OCI-LY1 (cell line): ENCODE measurements around the gene FCER1A.

Experiments
- H2AFZ ChIP-seq: fragments of 200-600 bp; sonication (generic), shearing (Covaris generic); 2 replicates; pipeline ENCODE4 v1.6.0; 2014; ENCODE audit warnings: antibody characterized with exemption, mild to moderate bottlenecking, low read length
- H3F3A ChIP-seq: fragments of 200-600 bp; sonication (generic), shearing (Covaris generic); 2 replicates; pipeline ENCODE4 v1.6.0; 2014; ENCODE audit warnings: mild to moderate bottlenecking, antibody characterized with exemption, low read length, moderate library complexity; ENCODE audit not compliant: insufficient read depth
- H3K27ac ChIP-seq: fragments of 200-600 bp; sonication (generic); 2 replicates; pipeline ENCODE4 v1.5.1; 2014; ENCODE audit warnings: low read length, mixed run types, mild to moderate bottlenecking, low read depth; ENCODE audit not compliant: poor library complexity, severe bottlenecking
- H3K27me3 ChIP-seq: fragments of 200-600 bp; sonication (generic); 2 replicates; pipeline ENCODE4 v1.6.0; 2014; ENCODE audit warnings: antibody characterized with exemption, mild to moderate bottlenecking, low read length, moderate library complexity; ENCODE audit not compliant: insufficient read depth
- H3K36me3 ChIP-seq: fragments of 200-600 bp; sonication (generic); 2 replicates; pipeline ENCODE4 v1.6.1; 2014; ENCODE audit warnings: mild to moderate bottlenecking, antibody characterized with exemption, low read length, moderate library complexity, mixed read lengths; ENCODE audit not compliant: insufficient read depth
- H3K4me1 ChIP-seq: fragments of 200-600 bp; sonication (generic); 2 replicates; pipeline ENCODE4 v1.5.1; 2014; ENCODE audit warnings: mild to moderate bottlenecking, low read length, moderate library complexity; ENCODE audit not compliant: insufficient read depth, severe bottlenecking
- H3K4me2 ChIP-seq: fragments of 200-600 bp; sonication (generic), shearing (Covaris generic); 2 replicates; pipeline ENCODE4 v1.6.1; 2014; ENCODE audit warnings: low read length
- H3K4me3 ChIP-seq: fragments of 200-600 bp; sonication (generic); 2 replicates; pipeline ENCODE4 v1.5.1; 2014; ENCODE audit warnings: low read length, low read depth, mild to moderate bottlenecking, mixed read lengths; ENCODE audit not compliant: poor library complexity, severe bottlenecking
- H3K79me2 ChIP-seq: fragments of 200-600 bp; shearing (Covaris generic); 2 replicates; pipeline ENCODE4 v1.6.1; 2016; ENCODE audit warnings: mixed run types, low read length, mixed read lengths; ENCODE audit not compliant: insufficient read depth
- H3K9ac ChIP-seq: fragments of 200-600 bp; sonication (generic), shearing (Covaris generic); 2 replicates; pipeline ENCODE4 v1.6.1; 2014; ENCODE audit warnings: mild to moderate bottlenecking, low read length, mixed read lengths
- H3K9me2 ChIP-seq: fragments of 200-600 bp; sonication (generic), shearing (Covaris generic); 2 replicates; pipeline ENCODE4 v1.6.1; 2014; ENCODE audit warnings: low read depth, mild to moderate bottlenecking, low read length, mixed read lengths
- H3K9me3 ChIP-seq: fragments of 200-600 bp; shearing (Covaris generic); 2 replicates; pipeline ENCODE4 v1.6.1; 2014; ENCODE audit warnings: low read length, mixed read lengths
- H4K20me1 ChIP-seq: fragments of 200-600 bp; sonication (generic), shearing (Covaris generic); 2 replicates; pipeline ENCODE4 v1.6.0; 2016; ENCODE audit warnings: mild to moderate bottlenecking, low read length; ENCODE audit not compliant: insufficient read depth
- EZH2 ChIP-seq: fragments of 200-600 bp; sonication (generic), shearing (Covaris generic); IDR thresholded peaks from 2 replicates; pipeline ENCODE4 v1.8.0; 2017; ENCODE audit warnings: borderline replicate concordance, mixed run types, mild to moderate bottlenecking, antibody characterized with exemption, low read length, moderate library complexity, mixed read lengths
- TF ChIP-seq, protein P1 (sequence below): fragments of 200-600 bp; sonication (generic), shearing (Covaris generic); IDR thresholded peaks from 2 replicates; pipeline ENCODE4 v1.5.1; 2017; ENCODE audit warnings: mild to moderate bottlenecking, antibody characterized with exemption, low read length, moderate library complexity, mixed read lengths

FCER1A gene

DNA sequence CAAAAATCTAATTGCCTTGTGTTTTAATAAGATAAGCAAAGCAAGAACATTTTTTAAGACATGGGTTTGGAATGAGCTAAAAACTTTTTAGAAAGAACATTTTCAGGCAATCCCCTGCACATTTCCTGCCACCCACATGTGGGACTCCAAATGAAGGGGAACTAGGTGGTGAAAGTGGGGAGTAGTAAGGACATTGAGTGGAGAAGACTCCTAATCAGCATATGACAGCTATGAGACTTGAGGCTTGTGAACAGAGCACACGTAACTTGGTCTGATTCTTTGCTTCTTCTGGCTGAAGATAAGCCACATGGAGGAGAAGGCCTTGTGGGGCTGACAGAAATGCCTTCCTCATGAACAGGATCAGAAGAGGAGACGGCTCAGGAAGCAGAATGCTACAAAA lies 50.3 kb downstream of the FCER1A start:
- TF ChIP-seq, protein P1, sequence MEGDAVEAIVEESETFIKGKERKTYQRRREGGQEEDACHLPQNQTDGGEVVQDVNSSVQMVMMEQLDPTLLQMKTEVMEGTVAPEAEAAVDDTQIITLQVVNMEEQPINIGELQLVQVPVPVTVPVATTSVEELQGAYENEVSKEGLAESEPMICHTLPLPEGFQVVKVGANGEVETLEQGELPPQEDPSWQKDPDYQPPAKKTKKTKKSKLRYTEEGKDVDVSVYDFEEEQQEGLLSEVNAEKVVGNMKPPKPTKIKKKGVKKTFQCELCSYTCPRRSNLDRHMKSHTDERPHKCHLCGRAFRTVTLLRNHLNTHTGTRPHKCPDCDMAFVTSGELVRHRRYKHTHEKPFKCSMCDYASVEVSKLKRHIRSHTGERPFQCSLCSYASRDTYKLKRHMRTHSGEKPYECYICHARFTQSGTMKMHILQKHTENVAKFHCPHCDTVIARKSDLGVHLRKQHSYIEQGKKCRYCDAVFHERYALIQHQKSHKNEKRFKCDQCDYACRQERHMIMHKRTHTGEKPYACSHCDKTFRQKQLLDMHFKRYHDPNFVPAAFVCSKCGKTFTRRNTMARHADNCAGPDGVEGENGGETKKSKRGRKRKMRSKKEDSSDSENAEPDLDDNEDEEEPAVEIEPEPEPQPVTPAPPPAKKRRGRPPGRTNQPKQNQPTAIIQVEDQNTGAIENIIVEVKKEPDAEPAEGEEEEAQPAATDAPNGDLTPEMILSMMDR, result no peak
- no peak for TF ChIP-seq EZH2
- Histone ChIP-seq H3K4me2 (no peak overlapping the region), H4K20me1 (no peaks in the 10 kb centered on the region)

More for the DNA sequence above, 50.3 kb downstream of the FCER1A start:
- no peaks in the 10 kb centered on the region for H3K9me2 ChIP-seq
- no peak overlapping the region for H3K9ac ChIP-seq
- no peaks in the 10 kb centered on the region for H3K4me1 ChIP-seq
- no peaks in the 10 kb centered on the region for H3K79me2 ChIP-seq
- no peak overlapping the region for H3K27ac ChIP-seq
- H3K27me3 ChIP-seq, result no peaks in the 10 kb centered on the region
- H3K4me3 ChIP-seq, result no peak overlapping the region
- H3K9me3 ChIP-seq, result no peaks in the 10 kb centered on the region
- H3F3A ChIP-seq, result no peaks in the 10 kb centered on the region
- H3K36me3 ChIP-seq, result no peaks in the 10 kb centered on the region
- H2AFZ ChIP-seq, result no peak overlapping the region
